Thymus (tissue), 11 donors: ENCODE measurements around the gene VPS13D. TPM values are rescaled to one million over a fixed set of nuclear protein-coding genes. Genes with fewer than 3 reads are reported as not detected.

Experiments
- DNase-seq, 9 donors: peaks; one replicate each; pipeline ENCODE4 v3.0.0-alpha.2; 2013; ENCODE audit warnings: low spot score in 9 of 9, low read depth in 6 of 9, missing footprints in 1 of 9
- H3K27ac ChIP-seq, 2 donors: one replicate each; pipeline ENCODE4 v1.5.1; 2013; ENCODE audit warnings: control low read depth in 1 of 2, low read depth in 1 of 2, low read length in 1 of 2, mild to moderate bottlenecking in 1 of 2, moderate library complexity in 1 of 2
- H3K27me3 ChIP-seq, 2 donors: one replicate each; pipeline ENCODE4 v1.5.1; 2013; ENCODE audit warnings: low read length in 1 of 2; ENCODE audit not compliant: control insufficient read depth in 2 of 2, insufficient read depth in 1 of 2
- H3K36me3 ChIP-seq, 2 donors: one replicate each; pipeline ENCODE4 v1.5.1; 2013; ENCODE audit warnings: low read length in 1 of 2, mild to moderate bottlenecking in 1 of 2, moderate library complexity in 1 of 2; ENCODE audit not compliant: control insufficient read depth in 2 of 2, insufficient read depth in 2 of 2
- H3K4me1 ChIP-seq, 2 donors: one replicate each; pipeline ENCODE4 v1.5.1; 2013; ENCODE audit warnings: low read length in 2 of 2; ENCODE audit not compliant: control insufficient read depth in 2 of 2, insufficient read depth in 2 of 2
- H3K4me3 ChIP-seq, 2 donors: one replicate each; pipeline ENCODE4 v1.5.1; 2013; ENCODE audit warnings: low read length in 2 of 2, control low read depth in 1 of 2, mild to moderate bottlenecking in 1 of 2
- H3K9me3 ChIP-seq, 2 donors: one replicate each; pipeline ENCODE4 v1.5.1; 2013; ENCODE audit warnings: low read length in 1 of 2, mild to moderate bottlenecking in 1 of 2; ENCODE audit not compliant: control insufficient read depth in 2 of 2, insufficient read depth in 1 of 2
- WGBS: extraction: QIAGEN DNeasy Blood & Tissue Kit; methylation state at CpG from one replicate; pipeline ENCODE4 v1.1.7; 2013; 5-methylcytosine and 5-hydroxymethylcytosine counted together
- polyA plus RNA-seq: library from polyadenylated mRNA; stranded (reverse); fragments of 200-250 nt; gene quantifications from one replicate; pipeline ENCODE4 v1.2.3, GENCODE V29; 2013
- total RNA-seq: library from RNA; stranded (reverse); fragments of 120-200 nt; gene quantifications from one replicate; pipeline ENCODE4 v1.2.4, GENCODE V29; 2013
- donor health status: healthy.

Gene VPS13D
- total and polyA plus RNA-seq, 2 donors = 10.2 to 21.7 TPM

DNA sequence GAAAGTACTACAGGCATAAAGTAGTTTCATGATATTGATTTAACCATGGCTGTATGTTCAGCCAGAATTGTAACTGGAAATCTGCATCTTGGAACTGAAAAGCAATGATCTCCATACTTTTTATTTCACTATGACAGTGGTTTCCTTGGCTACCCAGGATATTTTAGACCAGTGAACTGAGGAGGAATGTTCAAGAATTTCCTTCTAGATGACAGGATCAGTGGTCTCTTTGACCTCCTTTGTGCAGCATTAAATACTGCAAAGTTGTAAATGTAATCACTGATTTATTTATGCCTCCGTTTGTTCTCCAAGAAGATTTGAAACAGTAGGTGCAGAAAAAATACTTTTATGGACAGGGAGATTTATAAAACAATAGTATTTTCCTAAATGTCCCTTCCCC, 39.5 kb downstream of the VPS13D start:
- Histone ChIP-seq H3K27me3 (no peaks in the 10 kb centered on the region), H3K36me3 (peaks cover 44 to 46% of the 10 kb centered on the region in 2 donors), H3K27ac (no peak overlapping the region), H3K4me1 (no peaks in the 10 kb centered on the region), H3K4me3 (no peak overlapping the region), H3K9me3 (peaks cover 0 to 3% of the 10 kb centered on the region in 2 donors)
- 95% methylated on average over 1 of the region's 1 CpG for WGBS
- DNase-seq = no peak

DNA sequence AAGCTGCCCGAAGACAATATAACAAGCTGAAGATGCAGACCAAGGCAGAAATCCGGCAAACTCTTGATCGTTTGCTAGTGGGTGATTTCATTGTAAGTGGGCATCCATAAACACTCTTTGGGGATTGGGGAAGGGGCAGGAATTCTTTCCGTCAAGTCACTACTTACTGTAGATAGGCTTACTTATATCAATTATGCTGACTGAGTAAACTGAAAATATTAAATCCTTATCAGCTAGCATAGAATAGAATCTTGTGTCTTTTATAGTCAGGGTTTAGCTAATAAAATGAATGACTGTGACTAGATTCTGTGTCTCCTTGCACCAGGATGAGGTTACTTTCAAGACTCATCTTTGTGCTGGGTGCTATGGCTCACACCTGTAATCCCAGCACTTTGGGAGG, 41.2 kb downstream of the VPS13D start:
- Histone ChIP-seq H3K27ac (no peak overlapping the region), H3K36me3 (peaks cover 36 to 51% of the 10 kb centered on the region in 2 donors), H3K9me3 (no peaks in the 10 kb centered on the region), H3K4me1 (no peaks in the 10 kb centered on the region), H3K27me3 (no peaks in the 10 kb centered on the region), H3K4me3 (no peak overlapping the region)
- WGBS = 98% methylated on average over 4 of the region's 4 CpGs
- no peak for DNase-seq

DNA sequence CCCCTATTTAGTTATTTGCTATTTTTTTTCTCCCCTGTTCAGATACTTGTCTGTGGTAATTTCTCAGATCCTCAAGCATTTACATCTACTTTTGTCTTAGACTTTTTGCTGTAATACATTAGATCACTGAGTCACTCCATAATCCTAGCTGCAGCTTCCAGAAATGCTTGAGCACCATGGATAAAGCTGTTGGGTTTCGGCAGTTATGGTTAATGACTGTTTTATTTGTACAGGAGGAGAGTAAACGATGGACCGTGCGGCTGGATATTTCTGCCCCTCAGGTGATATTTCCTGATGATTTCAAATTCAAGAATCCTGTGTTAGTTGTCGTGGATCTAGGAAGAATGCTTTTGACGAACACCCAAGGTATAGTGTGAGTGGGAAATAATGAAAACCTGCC, 42.9 kb downstream of the VPS13D start:
- Histone ChIP-seq H3K9me3 (no peaks in the 10 kb centered on the region), H3K4me1 (no peaks in the 10 kb centered on the region), H3K36me3 (peaks cover 49 to 63% of the 10 kb centered on the region in 2 donors), H3K4me3 (no peak overlapping the region), H3K27ac (no peak overlapping the region), H3K27me3 (no peaks in the 10 kb centered on the region)
- DNase-seq = no peak
- 98% methylated on average over 6 of the region's 6 CpGs for WGBS

DNA sequence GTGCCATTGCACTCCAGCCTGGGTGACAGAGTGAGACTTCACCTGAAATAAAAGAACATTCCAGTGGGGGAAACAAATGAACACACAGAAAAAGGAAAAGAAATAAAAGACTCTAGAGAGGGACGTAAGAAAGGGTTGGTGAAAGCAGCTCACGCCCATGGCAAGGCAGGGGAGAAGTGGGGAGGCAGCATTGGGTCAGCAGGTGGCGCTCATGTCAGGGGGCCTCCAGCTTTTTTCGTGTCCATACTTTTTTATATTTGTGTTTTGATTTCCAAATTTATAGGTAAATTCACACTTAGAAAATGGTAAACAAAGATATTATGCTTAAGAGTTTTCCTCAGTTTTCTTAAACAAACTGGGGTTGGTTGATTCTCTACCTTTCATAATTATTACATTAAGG, 45.5 kb downstream of the VPS13D start:
- no peaks in the 10 kb centered on the region for H3K4me1 ChIP-seq
- no peak overlapping the region for H3K4me3 ChIP-seq
- peak in 4 of 9 donors; percentile 1 to 20 (median 14) for DNase-seq
- H3K9me3 ChIP-seq = no peaks in the 10 kb centered on the region
- H3K27ac ChIP-seq = no peak overlapping the region
- no peaks in the 10 kb centered on the region for H3K27me3 ChIP-seq
- 93% methylated on average over 4 of the region's 4 CpGs for WGBS
- H3K36me3 ChIP-seq = peaks cover 43 to 51% of the 10 kb centered on the region in 2 donors

DNA sequence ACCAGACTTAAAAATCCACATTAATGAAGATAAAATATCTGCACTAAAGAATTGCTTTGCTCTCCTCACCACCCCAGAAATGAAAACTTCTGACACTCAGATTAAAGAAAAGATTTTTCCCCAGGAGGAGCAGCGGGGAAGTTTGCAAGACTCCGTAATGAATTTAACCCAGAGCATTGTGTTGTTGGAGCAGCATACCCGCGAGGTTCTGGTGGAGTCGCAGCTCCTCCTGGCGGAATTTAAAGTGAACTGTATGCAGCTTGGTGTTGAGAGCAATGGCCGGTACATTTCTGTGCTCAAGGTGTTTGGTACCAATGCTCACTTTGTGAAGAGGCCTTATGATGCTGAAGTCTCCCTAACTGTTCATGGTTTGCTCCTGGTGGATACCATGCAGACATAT, 46.4 kb downstream of the VPS13D start:
- Histone ChIP-seq H3K9me3 (no peaks in the 10 kb centered on the region), H3K27ac (no peak overlapping the region), H3K27me3 (no peaks in the 10 kb centered on the region), H3K4me1 (no peaks in the 10 kb centered on the region), H3K4me3 (no peak overlapping the region), H3K36me3 (peaks cover 35 to 45% of the 10 kb centered on the region in 2 donors)
- DNase-seq = no peak
- 94% methylated on average over 7 of the region's 7 CpGs for WGBS

DNA sequence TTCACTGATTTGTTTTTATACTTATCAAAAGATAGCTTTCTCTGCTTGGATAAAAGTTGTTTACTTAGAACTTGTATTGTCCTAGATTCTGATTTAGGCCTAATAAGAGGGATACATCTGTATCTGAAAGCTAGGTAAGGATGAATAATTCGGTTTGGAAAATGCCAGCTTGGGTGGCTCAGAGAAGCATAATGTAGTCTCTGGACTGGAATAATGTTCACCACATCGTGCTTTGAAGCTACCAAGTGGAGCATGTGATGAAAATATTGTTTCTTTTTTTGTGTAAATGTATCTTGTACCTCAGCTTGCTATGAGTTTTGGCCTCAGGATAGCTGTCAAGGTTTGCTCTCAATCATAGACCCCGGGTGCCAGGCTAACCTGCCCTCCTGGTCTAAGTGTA, 49.2 kb downstream of the VPS13D start:
- H3K4me1 ChIP-seq = no peaks in the 10 kb centered on the region
- H3K4me3 ChIP-seq = no peak overlapping the region
- no peak for DNase-seq
- H3K36me3 ChIP-seq = peaks cover 39 to 47% of the 10 kb centered on the region in 2 donors
- H3K9me3 ChIP-seq = no peaks in the 10 kb centered on the region
- WGBS = 96% methylated on average over 3 of the region's 3 CpGs
- H3K27ac ChIP-seq = no peak overlapping the region
- H3K27me3 ChIP-seq = no peaks in the 10 kb centered on the region

DNA sequence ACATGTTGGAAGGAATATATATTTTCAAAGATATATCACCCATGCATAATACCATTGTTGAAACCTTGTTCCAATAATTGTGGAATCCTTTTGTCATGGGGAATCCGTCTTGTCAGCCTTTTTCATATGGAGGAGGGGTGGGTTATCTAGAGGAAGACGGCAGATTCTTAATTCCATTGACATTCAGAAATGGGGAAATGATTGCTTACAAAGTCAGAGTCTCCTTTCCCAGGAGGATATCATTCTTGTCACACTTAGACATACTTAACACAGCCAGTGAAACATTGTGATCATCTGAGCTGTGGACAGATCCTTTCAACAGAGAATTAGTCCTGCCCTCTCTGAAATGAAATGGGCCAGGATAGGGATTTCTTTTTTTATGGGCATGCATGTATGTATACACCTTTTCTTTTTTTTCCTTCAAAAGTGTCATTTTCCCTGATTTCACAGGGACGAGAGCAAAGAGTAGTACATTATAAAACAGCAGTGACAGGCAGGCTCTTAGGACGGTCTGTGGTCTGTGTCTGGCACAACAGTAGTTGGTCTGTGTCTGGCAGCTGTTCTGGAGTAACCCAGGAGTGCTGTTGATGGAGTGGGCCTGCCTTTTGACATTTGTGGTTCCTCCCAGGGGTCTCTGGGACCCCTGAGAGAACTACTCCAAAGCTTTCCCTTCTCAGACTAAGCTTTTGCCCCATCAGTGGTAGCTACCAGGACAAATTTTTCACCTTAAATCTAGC, 50.1 kb downstream of the VPS13D start:
- DNase-seq = no peak
- Histone ChIP-seq H3K9me3 (no peaks in the 10 kb centered on the region), H3K36me3 (peaks cover 44 to 49% of the 10 kb centered on the region in 2 donors), H3K27me3 (no peaks in the 10 kb centered on the region), H3K4me1 (no peaks in the 10 kb centered on the region), H3K4me3 (no peak overlapping the region), H3K27ac (no peak overlapping the region)
- 97% methylated on average over 4 of the region's 4 CpGs for WGBS

DNA sequence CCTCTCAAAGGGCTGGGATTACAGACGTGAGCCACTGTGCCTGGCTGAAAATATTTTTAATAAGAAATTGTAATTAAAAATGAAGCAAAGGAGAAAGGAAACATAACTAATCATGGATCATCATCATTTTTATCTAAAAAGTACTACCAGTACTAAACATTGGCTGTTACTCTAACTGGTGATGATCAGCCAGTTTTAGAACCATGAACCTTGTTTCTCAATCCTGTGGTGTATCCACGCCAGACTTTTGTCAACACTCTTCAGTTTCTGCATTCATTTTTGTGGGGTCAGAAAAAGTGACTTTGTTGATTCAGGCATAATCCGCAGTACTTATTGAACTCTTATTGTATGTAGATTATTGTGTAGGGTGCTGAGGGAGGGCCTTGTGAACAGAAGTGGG, 52.3 kb downstream of the VPS13D start:
- Histone ChIP-seq H3K27me3 (no peaks in the 10 kb centered on the region), H3K4me1 (no peaks in the 10 kb centered on the region), H3K9me3 (no peaks in the 10 kb centered on the region), H3K4me3 (no peak overlapping the region), H3K27ac (no peak overlapping the region), H3K36me3 (peaks cover 33 to 37% of the 10 kb centered on the region in 2 donors)
- DNase-seq = no peak
- over 99% methylated on average over 3 of the region's 3 CpGs for WGBS

DNA sequence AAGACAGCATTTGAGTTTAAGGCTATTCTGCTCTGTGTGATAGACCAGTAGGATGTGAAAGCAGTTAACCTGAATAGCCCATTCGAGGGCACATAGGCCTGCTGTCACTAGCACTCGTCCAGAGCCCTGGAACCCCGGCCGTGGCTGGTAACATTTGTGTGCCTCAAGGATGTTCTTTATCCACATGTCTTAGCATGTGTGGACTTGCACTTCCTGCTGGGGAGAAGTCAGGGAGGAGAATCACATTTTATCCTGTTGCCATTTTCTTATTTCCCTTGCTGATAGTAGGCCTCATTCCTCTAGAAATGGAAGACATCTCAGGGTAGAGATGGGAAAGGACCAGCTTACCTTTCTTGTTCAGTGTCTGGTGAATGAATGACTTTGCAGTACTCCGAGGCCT, 54.7 kb downstream of the VPS13D start:
- DNase-seq = no peak
- Histone ChIP-seq H3K36me3 (peaks cover 32 to 34% of the 10 kb centered on the region in 2 donors), H3K27me3 (no peaks in the 10 kb centered on the region), H3K4me3 (no peak overlapping the region), H3K27ac (no peak overlapping the region), H3K9me3 (no peaks in the 10 kb centered on the region), H3K4me1 (no peaks in the 10 kb centered on the region)
- WGBS = 97% methylated on average over 5 of the region's 5 CpGs
